ENCODE measurements around the gene MSMB.

DNA sequence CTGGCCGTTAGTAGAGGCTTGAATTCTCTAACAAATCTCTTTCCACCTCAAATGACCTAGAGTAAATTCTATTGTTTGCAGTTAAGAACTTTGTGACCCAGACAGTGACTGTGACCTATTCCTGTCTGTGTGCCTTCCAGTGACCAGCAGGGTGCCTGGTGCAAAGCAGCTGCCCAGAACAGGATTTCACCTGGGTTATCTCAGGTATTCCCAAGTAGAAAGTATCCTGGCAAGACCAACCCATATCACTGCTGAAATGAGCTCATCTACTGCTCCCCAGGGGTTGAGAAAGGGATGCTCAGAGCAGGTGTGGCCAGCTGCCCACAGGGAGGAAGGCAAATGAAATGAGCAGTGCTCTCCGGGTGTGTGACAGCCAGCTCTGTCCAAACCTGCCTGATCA lies 2.1 kb upstream of the MSMB start:
- no peak for TF ChIP-seq TAF1 (IDR thresholded peaks at IDR 0.05; ENCODE audit: borderline replicate concordance, low read depth, low read length)
- no peak for TF ChIP-seq POLR2A (IDR thresholded peaks at IDR 0.05; ENCODE audit: low read depth, low read length)
- TF ChIP-seq POLR2AphosphoS5 (IDR thresholded peaks at IDR 0.05; ENCODE audit: low read depth, low read length), result no peak

Data from GM12892 (cell line).